Keratinocyte (primary cell): ENCODE data around the gene MYOCOS.

Experiments used
- CTCF ChIP-seq, 3 experiments: IDR thresholded peaks in 1 of 3; conservative IDR thresholded peaks in 1 of 3; optimal IDR thresholded peaks in 1 of 3; 2 replicates in 2 of 3; 3 replicates in 1 of 3; pipeline versions ENCODE3 to v1.5.1; 2011; ENCODE audit warnings: low read length in 3 of 3, mild to moderate bottlenecking in 3 of 3, moderate library complexity in 2 of 3, control low read depth in 1 of 3, inconsistent platforms in 1 of 3; ENCODE audit not compliant: insufficient read depth in 2 of 3; ENCODE audit errors: extremely low read depth in 1 of 3
- EZH2 ChIP-seq: IDR thresholded peaks from one replicate; pipeline ENCODE4 v1.6.1; 2012; ENCODE audit warnings: inconsistent platforms, mild to moderate bottlenecking, low read length, moderate library complexity

GRCh38 chr1:171581226-171581625, 40.8 kb upstream of the MYOCOS start:
- TF ChIP-seq CTCF (optimal IDR thresholded peaks at IDR 0.05 in 1 of 3, IDR thresholded peaks at IDR 0.05 in 1 of 3, conservative IDR thresholded peaks at IDR 0.05 in 1 of 3; ENCODE audit: extremely low read depth in 1 of 3, insufficient read depth in 2 of 3, low read length in 3 of 3) (no peak), EZH2 (no peak)
